HCT116 (cell line): ENCODE results near the gene EVC. TPM values are rescaled to one million over a fixed set of nuclear protein-coding genes. Genes with fewer than 3 reads are reported as not detected.

Experiments
- ATAC-seq: fragments of 200-7000 bp; cut with Tn5 transposase; 2 replicates; pipeline ENCODE4 v1.9.1; 2020; ENCODE audit warnings: mild to moderate bottlenecking, moderate library complexity
- BruUV-seq: library from RNA; stranded (reverse); fragments of 400-500 nt; replicated peaks from 2 replicates; lab custom pipeline; 2021; lab: Mats Ljungman, UMichigan
- CTCF ChIA-PET: fragments of 300-600 bp; sonication (Branson Sonifier 250); formaldehyde crosslinking; loops from one replicate; lab custom pipeline; 2021; ENCODE audit warnings: antibody characterized with exemption; lab: Charles Lee
- POLR2A ChIA-PET: fragments of 300-600, 350-600 bp; sonication (Branson Sonifier 250); formaldehyde crosslinking; loops from one replicate; lab custom pipeline; 2021; ENCODE audit warnings: antibody characterized with exemption; lab: Charles Lee
- RAD21 ChIA-PET, 2 experiments: fragments of 300-600 bp; sonication (Branson Sonifier 250); formaldehyde crosslinking; loops; one replicate each; lab custom pipeline; 2023; ENCODE audit warnings: low total read pairs in 2 of 2; ENCODE audit not compliant: uncharacterized antibody in 2 of 2, unreplicated experiment in 2 of 2, low non-redundant PET in 1 of 2; lab: Charles Lee
- DNase-seq: peaks from one replicate; pipeline ENCODE4 v3.0.0-alpha.2; 2010; ENCODE audit warnings: low read depth, low spot score
- H2AFZ ChIP-seq: fragments of 200-600 bp; shearing (Covaris generic), sonication (generic); 2 replicates; pipeline ENCODE4 v1.6.1; 2017; ENCODE audit warnings: low read depth, mixed run types, mixed read lengths, antibody characterized with exemption, low read length; ENCODE audit not compliant: poor library complexity, severe bottlenecking
- H3K27ac ChIP-seq: 2 replicates; pipeline ENCODE4 v1.5.1; 2012; ENCODE audit warnings: low read depth, low read length
- H3K27me3 ChIP-seq: fragments of 200-600 bp; sonication (generic); 2 replicates; pipeline ENCODE4 v1.6.1; 2016; ENCODE audit warnings: mixed run types, low read length, mixed read lengths; ENCODE audit not compliant: insufficient read depth
- H3K36me3 ChIP-seq, 2 experiments: fragments of 200-500 bp in 1 of 2; fragments of 200-600 bp in 1 of 2; sonication (Bioruptor generic) in 1 of 2; sonication (generic) in 1 of 2; 2 replicates each; pipeline versions ENCODE4 v1.5.1 to v1.6.1; 2014 to 2016; ENCODE audit warnings: low read length in 2 of 2, inconsistent platforms in 1 of 2, mixed read lengths in 1 of 2, mixed run types in 1 of 2; ENCODE audit not compliant: insufficient read depth in 2 of 2, control insufficient read depth in 1 of 2
- H3K4me1 ChIP-seq, 2 experiments: fragments of 200-600 bp in 1 of 2; sonication (generic) in 1 of 2; 2 replicates each; pipeline versions ENCODE4 v1.5.1 to v1.6.1; 2012 to 2017; ENCODE audit warnings: low read length in 2 of 2, inconsistent platforms in 1 of 2, mild to moderate bottlenecking in 1 of 2, mixed read lengths in 1 of 2, mixed run types in 1 of 2, moderate library complexity in 1 of 2; ENCODE audit not compliant: insufficient read depth in 2 of 2, control insufficient read depth in 1 of 2
- H3K4me2 ChIP-seq: fragments of 200-600 bp; sonication (generic); 2 replicates; pipeline ENCODE4 v1.6.1; 2017; ENCODE audit warnings: mixed run types, low read length, mixed read lengths
- H3K4me3 ChIP-seq, 2 experiments: fragments of 200-600 bp in 1 of 2; sonication (generic) in 1 of 2; replicated peaks in 1 of 2; 2 replicates each; pipeline ENCODE4 v1.5.1; 2011 to 2016; ENCODE audit warnings: low read length in 2 of 2, control low read depth in 1 of 2, low read depth in 1 of 2, mild to moderate bottlenecking in 1 of 2, mixed read lengths in 1 of 2, mixed run types in 1 of 2
- H3K79me2 ChIP-seq: fragments of 200-600 bp; sonication (generic); 2 replicates; pipeline ENCODE4 v1.6.1; 2017; ENCODE audit warnings: mild to moderate bottlenecking, mixed run types, low read length, moderate library complexity, mixed read lengths; ENCODE audit not compliant: insufficient read depth
- H3K9ac ChIP-seq: fragments of 200-600 bp; sonication (generic); 2 replicates; pipeline ENCODE4 v1.6.1; 2016; ENCODE audit warnings: low read length, mixed read lengths
- H3K9me2 ChIP-seq: fragments of 200-600 bp; sonication (generic), shearing (Covaris generic); 2 replicates; pipeline ENCODE4 v1.6.1; 2017; ENCODE audit warnings: mixed run types, mild to moderate bottlenecking, moderate library complexity; ENCODE audit not compliant: insufficient read depth
- H3K9me3 ChIP-seq, 2 experiments: fragments of 200-500 bp in 1 of 2; fragments of 200-600 bp in 1 of 2; sonication (Bioruptor generic) in 1 of 2; sonication (generic) in 1 of 2; 2 replicates each; pipeline ENCODE4 v1.6.1; 2014 to 2017; ENCODE audit warnings: low read length in 2 of 2, mixed read lengths in 2 of 2, inconsistent platforms in 1 of 2, low read depth in 1 of 2, mild to moderate bottlenecking in 1 of 2, mixed run types in 1 of 2, moderate library complexity in 1 of 2; ENCODE audit not compliant: control insufficient read depth in 1 of 2, insufficient read depth in 1 of 2
- H4K20me1 ChIP-seq: fragments of 200-600 bp; sonication (generic), shearing (Covaris generic); 2 replicates; pipeline ENCODE4 v1.6.1; 2017; ENCODE audit warnings: mixed run types, mild to moderate bottlenecking, moderate library complexity; ENCODE audit not compliant: insufficient read depth
- ATF3 ChIP-seq: IDR thresholded peaks from 2 replicates; pipeline ENCODE4 v1.6.1; 2012
- CBX3 ChIP-seq: IDR thresholded peaks from 2 replicates; pipeline ENCODE4 v1.6.1; 2012; ENCODE audit warnings: low read depth
- CTCF ChIP-seq, 3 experiments: fragments of 200-600 bp in 1 of 3; sonication (generic) in 1 of 3; IDR thresholded peaks in 2 of 3; conservative IDR thresholded peaks in 1 of 3; 2 replicates each; pipeline ENCODE4 v1.5.1; 2012 to 2017; ENCODE audit warnings: low read depth in 2 of 3, low read length in 2 of 3, antibody characterized with exemption in 1 of 3, borderline replicate concordance in 1 of 3, control low read depth in 1 of 3, mild to moderate bottlenecking in 1 of 3, mixed read lengths in 1 of 3, mixed run types in 1 of 3, moderate library complexity in 1 of 3; ENCODE audit not compliant: insufficient read depth in 1 of 3
- ELF1 ChIP-seq: IDR thresholded peaks from 2 replicates; pipeline ENCODE4 v1.6.1; 2012; ENCODE audit warnings: low read depth, borderline replicate concordance
- EZH2 ChIP-seq: fragments of 200-600 bp; sonication (generic); IDR thresholded peaks from 2 replicates; pipeline ENCODE4 v1.6.1; 2017; ENCODE audit warnings: antibody characterized with exemption, mixed run types
- EZH2phosphoT487 ChIP-seq: fragments of 200-600 bp; IDR thresholded peaks from 2 replicates; pipeline ENCODE4 v1.6.1; 2018; ENCODE audit warnings: antibody characterized with exemption, borderline replicate concordance
- FOSL1 ChIP-seq: IDR thresholded peaks from 2 replicates; pipeline ENCODE4 v1.6.1; 2012; ENCODE audit warnings: low read depth
- POLR2A ChIP-seq: IDR thresholded peaks from 2 replicates; pipeline ENCODE4 v1.7.0; 2011; ENCODE audit warnings: borderline replicate concordance; ENCODE audit not compliant: insufficient read depth, insufficient read length; ENCODE audit errors: extremely low read depth
- POLR2AphosphoS5 ChIP-seq: IDR thresholded peaks from 2 replicates; pipeline ENCODE4 v1.6.1; 2011; ENCODE audit warnings: mild to moderate bottlenecking, low read depth, low read length, moderate library complexity
- RAD21 ChIP-seq: IDR thresholded peaks from 2 replicates; pipeline ENCODE4 v1.6.1; 2012; ENCODE audit warnings: low read depth, mild to moderate bottlenecking
- REST ChIP-seq: IDR thresholded peaks from 2 replicates; pipeline ENCODE4 v1.6.1; 2012; ENCODE audit warnings: low read depth
- SIN3A ChIP-seq: IDR thresholded peaks from 2 replicates; pipeline ENCODE4 v1.6.1; 2012; ENCODE audit warnings: low read depth
- SP1 ChIP-seq: IDR thresholded peaks from 2 replicates; pipeline ENCODE4 v1.6.1; 2012; ENCODE audit warnings: low read depth
- TCF7L2 ChIP-seq: IDR thresholded peaks from 2 replicates; pipeline ENCODE4 v1.7.0; 2011; ENCODE audit warnings: borderline replicate concordance, inconsistent platforms; ENCODE audit not compliant: insufficient read depth, insufficient read length; ENCODE audit errors: extremely low read depth
- YY1 ChIP-seq: IDR thresholded peaks from 2 replicates; pipeline ENCODE4 v1.6.1; 2011; ENCODE audit warnings: low read length, low read depth, moderate library complexity, mild to moderate bottlenecking; ENCODE audit not compliant: insufficient replicate concordance; ENCODE audit errors: extremely low read depth
- ZFX ChIP-seq: fragments of 450-650 bp; IDR thresholded peaks from 2 replicates; pipeline ENCODE4 v1.6.1; 2017
- ZNF274 ChIP-seq: fragments of 200-500 bp; sonication (Bioruptor generic); IDR thresholded peaks from 2 replicates; pipeline ENCODE4 v1.6.1; 2014; ENCODE audit warnings: mild to moderate bottlenecking, low read depth, low read length, inconsistent platforms
- intact Hi-C: fragments of 100-400 bp; cut with micrococcal nuclease; formaldehyde crosslinking; loops from 2 replicates; pipeline ENCODE4 v1.10.0; 2022
- total RNA-seq: library from RNA; stranded (reverse); gene quantifications from one replicate; pipeline ENCODE4 v1.2.1, GENCODE V29; 2021; ENCODE audit not compliant: unreplicated experiment

The EVC gene
- total RNA-seq, 1 experiment from 2014 or later = 0.15 TPM

- CTCF ChIA-PET = interaction anchor here (3.3 kb wide), 1 partner anchor 155 kb away, joined by 12 read pairs; no protein-coding TSS in a partner anchor
- RAD21 ChIA-PET = no interaction called here
- Histone ChIP-seq H2AFZ (no peak overlapping the region), H3K4me2 (no peak overlapping the region), H3K27ac (no peak overlapping the region), H3K4me3 (no peak overlapping the region), H3K9ac (no peak overlapping the region), H3K36me3 (no peaks in the 10 kb centered on the region), H3K4me1 (peaks cover 0 to 7% of the 10 kb centered on the region in 2 experiments; a peak in 1 of 4 replicates), H3K79me2 (no peaks in the 10 kb centered on the region), H4K20me1 (no peaks in the 10 kb centered on the region), H3K9me3 (no peaks in the 10 kb centered on the region), H3K27me3 (peaks cover 25% of the 10 kb centered on the region), H3K9me2 (no peaks in the 10 kb centered on the region)
- ATAC-seq (no peak), DNase-seq (no peak)
- intact Hi-C loops = no loop called here
- POLR2A ChIA-PET = no interaction called here
- BruUV-seq = no TSS peak
- TF ChIP-seq YY1 (no peak), POLR2AphosphoS5 (no peak), EZH2phosphoT487 (no peak), ZFX (no peak), CBX3 (no peak), REST (no peak), POLR2A (no peak), RAD21 (no peak), CTCF (IDR thresholded peaks at IDR 0.05 in 2 of 3, conservative IDR thresholded peaks at IDR 0.05 in 1 of 3; ENCODE audit: borderline replicate concordance in 1 of 3, insufficient read depth in 1 of 3, low read depth in 2 of 3, low read length in 2 of 3) (no peak), FOSL1 (no peak), EZH2 (no peak), ZNF274 (no peak), ELF1 (no peak), ATF3 (no peak), SIN3A (no peak), SP1 (no peak), TCF7L2 (no peak)
These were observed 114.5 kb downstream of the EVC start for GRCh38 chr4:5825321-5826041.
